ACHN (cell line): ENCODE measurements around the gene SEMA6B.

Experiments used
- DNase-seq: peaks from one replicate; pipeline ENCODE4 v3.0.0-alpha.2; 2015
- in situ Hi-C: cut with HindIII; loops from 2 replicates; pipeline ENCODE4 v1.10.0; 2017; ENCODE audit warnings: low sequenced_read_pairs, low pct_ligation_motif_present, low pct_unique_long_range_greater_than_20kb

Gene SEMA6B

DNA sequence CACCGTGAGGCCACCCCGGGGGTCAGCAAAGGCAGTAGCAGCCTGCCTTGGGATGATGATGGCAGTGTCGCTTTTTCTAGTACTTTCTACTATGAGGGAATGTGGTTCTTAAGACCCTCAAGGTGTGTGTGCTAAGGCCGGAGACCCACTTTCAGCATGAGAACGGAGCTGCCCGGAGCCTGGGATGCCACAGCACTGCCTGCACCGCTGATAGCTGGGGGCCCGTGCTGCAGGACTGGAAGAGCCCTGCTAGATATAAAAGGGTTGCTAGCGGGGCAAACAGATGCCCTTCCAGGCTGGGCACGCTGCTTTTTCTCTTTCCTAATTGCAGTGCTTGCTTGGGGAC is 55.7 kb downstream of the SEMA6B start:
- no peak for DNase-seq
- in situ Hi-C loops = no loop called here

DNA sequence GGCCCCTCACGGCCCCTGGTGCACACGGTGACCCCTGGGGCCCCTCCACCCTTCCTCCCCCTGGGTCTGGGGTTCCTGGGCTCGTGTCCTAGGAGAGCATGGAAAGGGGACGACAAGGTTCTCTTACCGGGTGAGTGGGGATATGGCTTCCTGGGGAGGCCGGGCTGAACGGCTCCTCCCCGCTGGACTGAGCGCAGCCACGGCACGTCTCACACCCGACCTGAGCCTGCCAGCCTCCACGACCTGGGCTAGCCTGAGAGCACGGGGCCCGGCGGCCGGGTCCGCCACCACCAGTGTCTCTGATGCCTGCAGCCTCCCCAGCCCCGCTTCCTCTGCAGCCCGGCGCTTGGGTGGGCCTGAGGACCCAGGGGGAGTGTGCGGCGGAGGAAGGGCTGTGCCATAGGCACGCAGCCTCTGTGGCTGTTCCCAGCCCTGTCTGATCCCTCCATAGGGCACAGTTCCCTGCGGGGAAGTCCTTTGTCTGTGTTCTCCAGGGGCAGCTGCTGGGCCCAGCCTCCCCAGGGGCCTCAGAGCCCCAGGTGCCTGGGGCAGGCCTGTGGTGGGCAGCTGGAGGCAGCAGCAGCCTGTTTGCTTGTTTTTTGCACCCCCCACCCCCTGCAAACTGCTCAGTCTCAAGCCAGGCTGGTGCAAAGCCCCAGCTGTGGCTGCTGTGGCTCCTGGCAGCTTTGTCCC is 56.2 kb downstream of the SEMA6B start:
- in situ Hi-C loops = no loop called here
- no peak for DNase-seq

- DNase-seq = no peak
- in situ Hi-C loops = no loop called here
Measured at GRCh38 chr19:4502282-4503131, 57.0 kb downstream of the SEMA6B start.

DNA sequence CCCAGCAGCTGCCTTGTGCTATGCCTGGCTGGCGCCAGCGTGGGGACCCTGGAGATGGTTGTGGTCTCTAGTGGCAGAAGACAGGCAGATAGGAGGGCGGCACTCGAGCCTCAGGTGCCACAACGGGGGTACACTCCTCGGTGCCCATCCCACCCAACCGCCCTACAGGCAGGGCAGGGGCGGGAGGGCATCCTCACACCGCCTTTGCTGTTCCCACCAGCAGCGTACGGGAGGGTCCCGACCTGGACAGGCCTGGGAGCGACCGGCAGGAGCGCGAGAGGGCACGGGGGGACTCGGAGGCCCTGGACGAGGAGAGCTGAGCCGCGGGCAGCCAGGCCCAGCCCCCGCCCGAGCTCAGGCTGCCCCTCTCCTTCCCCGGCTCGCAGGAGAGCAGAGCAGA is 57.8 kb downstream of the SEMA6B start:
- in situ Hi-C loops = no loop called here

DNA sequence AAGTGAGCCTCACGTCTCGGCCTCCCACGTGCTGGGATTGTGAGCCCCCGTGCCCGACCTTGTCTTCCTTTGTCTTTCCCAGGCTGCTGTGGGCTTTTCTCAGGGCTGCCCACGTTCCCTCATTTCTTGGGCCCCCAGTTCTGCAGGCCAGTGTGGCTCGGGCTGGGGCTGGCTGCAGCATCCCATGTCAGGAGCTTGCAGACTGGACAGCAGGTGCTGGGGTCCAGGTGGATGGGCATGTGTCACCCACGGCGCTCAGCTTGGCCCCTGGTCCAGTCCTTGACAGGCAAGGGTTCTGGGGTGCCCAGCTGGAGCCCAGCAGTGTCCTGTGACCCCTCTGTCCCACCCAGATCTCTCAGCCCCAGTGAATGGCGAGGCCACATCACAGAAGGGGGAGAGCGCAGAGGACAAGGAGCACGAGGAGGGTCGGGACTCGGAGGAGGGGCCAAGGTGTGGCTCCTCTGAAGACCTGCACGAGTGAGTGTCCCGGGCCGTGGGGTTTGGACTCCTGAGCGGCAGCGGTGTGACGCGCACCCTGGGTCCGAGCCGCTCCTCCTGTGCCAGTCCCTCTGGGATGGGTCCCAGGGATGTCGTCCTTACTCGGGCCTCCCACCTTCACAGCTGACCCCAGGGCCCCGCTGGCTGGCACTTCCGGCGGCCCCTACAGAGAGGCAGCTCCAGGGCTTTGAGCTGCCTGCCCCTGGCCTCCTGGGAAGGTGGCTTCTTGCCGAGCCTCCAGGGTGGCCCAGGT is 58.5 kb downstream of the SEMA6B start:
- in situ Hi-C loops = no loop called here
- DNase-seq = no peak

More for the DNA sequence above, 57.8 kb downstream of the SEMA6B start:
- no peak for DNase-seq

DNA sequence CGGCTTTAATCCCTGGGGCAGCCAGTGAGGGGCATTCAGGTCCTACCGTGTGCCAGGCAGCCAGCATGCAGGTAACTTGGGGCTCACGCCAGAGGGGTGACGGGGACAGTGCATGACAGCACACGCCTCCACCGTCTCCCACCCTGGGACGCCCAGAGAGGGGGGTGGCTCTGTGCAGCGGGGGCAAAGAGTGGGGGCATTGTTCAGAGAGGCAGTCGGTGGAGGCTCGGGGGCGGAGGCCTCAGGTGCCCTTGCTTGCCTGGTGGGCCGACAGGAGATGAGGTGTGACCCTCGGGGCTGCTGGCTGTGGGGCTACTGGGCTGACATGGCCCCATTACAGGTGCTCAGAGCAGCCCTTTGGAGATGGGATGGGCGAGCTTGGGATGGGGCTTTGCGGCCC is 59.6 kb downstream of the SEMA6B start:
- in situ Hi-C loops = no loop called here
- DNase-seq = no peak

GRCh38 chr19:4499318-4499717 is 60.2 kb downstream of the SEMA6B start:
- in situ Hi-C loops = no loop called here
- no peak for DNase-seq

DNA sequence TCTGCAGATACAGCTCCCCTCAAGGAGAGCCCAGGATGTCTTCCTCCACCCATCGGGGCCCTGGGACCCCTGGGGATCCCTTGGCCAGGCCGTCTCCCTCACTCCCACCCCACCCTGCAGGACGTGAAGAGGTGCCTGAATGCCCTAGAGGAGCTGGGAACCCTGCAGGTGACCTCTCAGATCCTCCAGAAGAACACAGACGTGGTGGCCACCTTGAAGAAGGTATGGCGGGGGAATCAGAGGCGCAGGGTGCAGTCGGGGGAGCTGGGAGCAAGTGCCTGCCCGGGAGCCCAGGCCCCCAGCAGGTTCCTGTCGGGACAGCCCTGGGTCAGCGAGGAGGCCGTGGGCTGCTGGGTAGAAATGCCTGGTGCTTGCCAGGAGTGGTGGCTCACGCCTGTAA is 60.8 kb downstream of the SEMA6B start:
- in situ Hi-C loops = no loop called here

DNA sequence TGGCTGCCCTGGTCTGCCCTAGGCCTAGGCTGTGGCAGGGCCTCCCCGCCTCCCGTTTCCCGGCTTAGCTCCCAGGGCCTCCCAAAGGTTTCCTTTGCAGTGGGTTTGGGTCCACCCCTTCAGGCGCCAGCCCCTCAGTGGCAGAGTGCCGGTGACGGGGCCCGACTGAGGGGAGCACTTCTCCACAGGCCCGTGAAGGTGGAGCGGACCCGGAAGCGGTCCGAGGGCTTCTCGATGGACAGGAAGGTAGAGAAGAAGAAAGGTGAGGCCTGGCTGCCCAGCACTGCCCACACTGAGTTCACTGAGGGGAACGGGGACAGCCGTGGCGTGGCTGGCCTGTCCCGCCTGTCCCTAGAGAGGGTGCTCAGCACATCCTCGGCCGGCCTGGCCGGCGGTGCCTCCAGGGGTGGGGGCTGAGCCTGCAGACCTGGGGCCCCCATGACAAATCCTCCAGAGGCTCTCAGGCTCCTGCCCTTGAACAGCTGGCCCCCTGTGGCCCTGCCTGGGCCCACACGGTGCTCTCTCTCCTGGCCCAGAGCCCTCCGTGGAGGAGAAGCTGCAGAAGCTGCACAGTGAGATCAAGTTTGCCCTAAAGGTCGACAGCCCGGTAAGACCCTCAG is 61.6 kb downstream of the SEMA6B start:
- in situ Hi-C loops = no loop called here
- DNase-seq = no peak

More for the DNA sequence above, 60.8 kb downstream of the SEMA6B start:
- DNase-seq = no peak

- in situ Hi-C loops = no loop called here
- no peak for DNase-seq
Measured at GRCh38 chr19:4496304-4496703, 63.2 kb downstream of the SEMA6B start.

GRCh38 chr19:4495471-4495870 is 64.0 kb downstream of the SEMA6B start:
- DNase-seq = no peak
- in situ Hi-C loops = no loop called here

DNA sequence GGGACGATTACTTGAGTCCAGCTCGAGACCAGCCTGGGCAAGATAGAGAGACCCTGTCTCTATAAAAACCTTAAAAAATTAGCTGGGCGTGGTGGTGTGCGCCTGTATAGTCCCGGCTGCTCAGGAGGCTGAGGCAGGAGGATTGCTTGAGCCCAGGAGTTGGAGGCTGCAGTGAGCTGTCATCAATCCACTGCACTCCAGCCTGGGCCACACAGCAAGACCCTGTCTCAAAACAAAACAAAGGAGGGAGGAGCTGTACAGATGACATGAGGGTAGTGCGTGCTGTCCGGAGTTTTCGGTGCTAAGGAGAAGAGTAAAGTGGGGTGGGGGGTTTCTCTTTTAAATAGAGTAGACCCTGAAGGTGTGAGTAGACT is 64.8 kb downstream of the SEMA6B start:
- no peak for DNase-seq
- in situ Hi-C loops = no loop called here

DNA sequence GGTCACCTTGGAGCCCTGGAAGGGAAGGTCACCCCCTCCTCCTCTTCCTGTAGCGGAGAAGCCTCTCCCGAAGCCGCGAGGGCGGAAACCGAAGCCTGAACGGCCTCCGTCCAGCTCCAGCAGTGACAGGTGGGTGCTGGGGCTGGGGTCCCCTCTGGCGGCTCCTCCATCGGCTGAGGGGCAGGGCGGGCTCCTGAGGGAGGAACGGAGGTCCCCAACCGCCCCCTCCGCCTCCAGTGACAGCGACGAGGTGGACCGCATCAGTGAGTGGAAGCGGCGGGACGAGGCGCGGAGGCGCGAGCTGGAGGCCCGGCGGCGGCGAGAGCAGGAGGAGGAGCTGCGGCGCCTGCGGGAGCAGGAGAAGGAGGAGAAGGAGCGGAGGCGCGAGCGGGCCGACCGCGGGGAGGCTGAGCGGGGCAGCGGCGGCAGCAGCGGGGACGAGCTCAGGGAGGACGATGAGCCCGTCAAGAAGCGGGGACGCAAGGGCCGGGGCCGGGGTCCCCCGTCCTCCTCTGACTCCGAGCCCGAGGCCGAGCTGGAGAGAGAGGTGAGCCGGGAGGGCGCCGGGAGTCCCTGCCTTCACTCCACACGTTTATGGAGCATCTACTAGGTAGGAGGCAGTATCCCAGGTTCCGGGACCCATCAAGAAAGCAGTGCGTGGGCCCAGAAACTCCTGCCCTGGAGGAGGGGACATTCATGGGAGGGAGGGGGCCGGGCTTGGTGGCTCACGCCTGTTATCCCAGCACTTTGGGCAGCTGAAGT is 65.4 kb downstream of the SEMA6B start:
- in situ Hi-C loops = no loop called here
- DNase-seq = no peak

- in situ Hi-C loops = no loop called here
- DNase-seq = no peak
Measured at GRCh38 chr19:4493104-4493928, 66.2 kb downstream of the SEMA6B start.
